KMS-11 (cell line): ENCODE measurements around the gene FAM50A.

Source experiments
- H2AFZ ChIP-seq: fragments of 200-600 bp; sonication (generic); 2 replicates; pipeline ENCODE4 v1.6.1; 2016; ENCODE audit warnings: antibody characterized with exemption, mixed run types, low read depth
- H3K27ac ChIP-seq: fragments of 200-600 bp; sonication (generic); 2 replicates; pipeline ENCODE4 v1.6.1; 2016; ENCODE audit warnings: mild to moderate bottlenecking, mixed run types
- H3K27me3 ChIP-seq: fragments of 200-600 bp; sonication (generic); 2 replicates; pipeline ENCODE4 v1.6.1; 2017; ENCODE audit warnings: mild to moderate bottlenecking, low read depth, mixed run types, moderate library complexity; ENCODE audit not compliant: insufficient read depth
- H3K36me3 ChIP-seq: fragments of 200-600 bp; sonication (generic); 2 replicates; pipeline ENCODE4 v1.6.1; 2017; ENCODE audit warnings: mild to moderate bottlenecking, mixed run types; ENCODE audit not compliant: insufficient read depth
- H3K4me1 ChIP-seq: fragments of 200-600 bp; sonication (generic); 2 replicates; pipeline ENCODE4 v1.6.1; 2016; ENCODE audit warnings: mild to moderate bottlenecking, low read depth, mixed run types; ENCODE audit not compliant: poor library complexity, severe bottlenecking
- H3K4me2 ChIP-seq: fragments of 200-600 bp; sonication (generic); 2 replicates; pipeline ENCODE4 v1.7.0; 2016; ENCODE audit warnings: mild to moderate bottlenecking, mixed run types
- H3K4me3 ChIP-seq: fragments of 200-600 bp; sonication (generic); IDR thresholded peaks from 2 replicates; pipeline ENCODE4 v1.6.1; 2017; ENCODE audit warnings: low read depth, low read length, mixed read lengths; ENCODE audit not compliant: insufficient read depth
- H3K79me2 ChIP-seq: fragments of 200-600 bp; sonication (generic); 2 replicates; pipeline ENCODE4 v1.6.1; 2016; ENCODE audit warnings: low read depth, mixed run types; ENCODE audit not compliant: insufficient read depth
- H3K9ac ChIP-seq: fragments of 200-600 bp; sonication (generic); 2 replicates; pipeline ENCODE4 v1.6.1; 2016; ENCODE audit warnings: mild to moderate bottlenecking, mixed run types
- H4K20me1 ChIP-seq: fragments of 200-600 bp; sonication (generic); 2 replicates; pipeline ENCODE4 v1.6.1; 2016; ENCODE audit warnings: mild to moderate bottlenecking, mixed run types; ENCODE audit not compliant: insufficient read depth
- CTCF ChIP-seq: fragments of 200-600 bp; sonication (generic); conservative IDR thresholded peaks from 2 replicates; pipeline ENCODE4 v1.6.1; 2017; ENCODE audit warnings: low read depth, mild to moderate bottlenecking, antibody characterized with exemption, low read length, moderate library complexity, mixed read lengths

Gene FAM50A

GRCh38 chrX:154401918-154402621, 41.9 kb upstream of the FAM50A start:
- Histone ChIP-seq H3K79me2 (peaks cover 21% of the 10 kb centered on the region), H4K20me1 (no peaks in the 10 kb centered on the region), H3K27me3 (no peaks in the 10 kb centered on the region), H2AFZ (no peak overlapping the region), H3K27ac (peak overlapping the region; percentile 99; the same call in 1 of the 2 replicates), H3K36me3 (0 out of 2 replicates have a peak, but pooled peaks cover 7% of the 10 kb centered on the region), H3K9ac (no peak overlapping the region; the same call in 1 of the 2 replicates), H3K4me2 (no peak overlapping the region), H3K4me3 (no peak overlapping the region), H3K4me1 (peaks cover under 1% of the 10 kb centered on the region)
- no peak for TF ChIP-seq CTCF

GRCh38 chrX:154402622-154403127, 41.3 kb upstream of the FAM50A start:
- Histone ChIP-seq H3K4me2 (no peak overlapping the region), H2AFZ (no peak overlapping the region), H4K20me1 (no peaks in the 10 kb centered on the region), H3K36me3 (0 out of 2 replicates have a peak, but pooled peaks cover 7% of the 10 kb centered on the region), H3K9ac (no peak overlapping the region), H3K27ac (peak overlapping the region; percentile 99; the same call in 1 of the 2 replicates), H3K27me3 (no peaks in the 10 kb centered on the region), H3K79me2 (peaks cover 21% of the 10 kb centered on the region), H3K4me1 (no peaks in the 10 kb centered on the region), H3K4me3 (no peak overlapping the region)
- no peak for TF ChIP-seq CTCF

- no peaks in the 10 kb centered on the region for H3K27me3 ChIP-seq
- no peak for TF ChIP-seq CTCF
- no peaks in the 10 kb centered on the region for H4K20me1 ChIP-seq
- no peak overlapping the region for H2AFZ ChIP-seq
- H3K9ac ChIP-seq: no peak overlapping the region
- no peak overlapping the region for H3K4me2 ChIP-seq
- H3K36me3 ChIP-seq: 0 out of 2 replicates have a peak, but pooled peaks cover 7% of the 10 kb centered on the region
- peaks cover 21% of the 10 kb centered on the region for H3K79me2 ChIP-seq
- H3K4me3 ChIP-seq: no peak overlapping the region
- H3K27ac ChIP-seq: no peak overlapping the region
- no peaks in the 10 kb centered on the region for H3K4me1 ChIP-seq
These were observed 40.7 kb upstream of the FAM50A start for GRCh38 chrX:154403192-154403591.

GRCh38 chrX:154403858-154404257, 40.1 kb upstream of the FAM50A start:
- no peak for TF ChIP-seq CTCF
- Histone ChIP-seq H3K27ac (no peak overlapping the region), H3K4me3 (no peak overlapping the region), H3K36me3 (0 out of 2 replicates have a peak, but pooled peaks cover 6% of the 10 kb centered on the region), H2AFZ (no peak overlapping the region), H3K79me2 (peaks cover 14% of the 10 kb centered on the region), H3K4me2 (no peak overlapping the region), H3K4me1 (no peaks in the 10 kb centered on the region), H3K9ac (no peak overlapping the region), H4K20me1 (no peaks in the 10 kb centered on the region), H3K27me3 (no peaks in the 10 kb centered on the region)
